Esophagus squamous epithelium (tissue), 5 donors: ENCODE data around the gene MYBPC3. TPM values are rescaled to one million over a fixed set of nuclear protein-coding genes. Genes with fewer than 3 reads are reported as not detected.

Experiments used
- DNase-seq: peaks from one replicate; lab custom pipeline; 2025; lab: John Stamatoyannopoulos, UW
- H3K27ac ChIP-seq, 4 donors: fragments of 200-600 bp; sonication (generic); one replicate each; pipeline ENCODE4 v1.5.1; 2016 to 2019; ENCODE audit warnings: mild to moderate bottlenecking in 1 of 4
- H3K27me3 ChIP-seq, 4 donors: fragments of 200-600 bp; sonication (generic); 1 replicate in 3 of 4; 2 replicates in 1 of 4; pipeline versions ENCODE4 v1.5.1 to v1.6.0; 2017 to 2021; ENCODE audit warnings: antibody characterized with exemption in 1 of 4
- H3K36me3 ChIP-seq, 3 donors: fragments of 200-600 bp; sonication (generic); one replicate each; pipeline ENCODE4 v1.5.1; 2016 to 2019
- H3K4me1 ChIP-seq, 3 donors: fragments of 200-600 bp; sonication (generic); one replicate each; pipeline ENCODE4 v1.5.1; 2017 to 2019
- H3K4me3 ChIP-seq, 4 donors: fragments of 200-600 bp; sonication (generic); 1 replicate in 3 of 4; 2 replicates in 1 of 4; pipeline ENCODE4 v1.5.1; 2016 to 2019; ENCODE audit warnings: mild to moderate bottlenecking in 2 of 4, moderate library complexity in 1 of 4
- H3K9me3 ChIP-seq, 3 donors: fragments of 200-600 bp; sonication (generic); one replicate each; pipeline ENCODE4 v1.5.1; 2016 to 2019
- CTCF ChIP-seq, 6 experiments: fragments of 450-650 bp in 4 of 6; fragments of 200-600 bp in 2 of 6; sonication (generic) in 2 of 6; IDR thresholded peaks; one replicate each; pipeline ENCODE4 v1.5.1; 2016 to 2019; ENCODE audit warnings: antibody characterized with exemption in 6 of 6, mild to moderate bottlenecking in 4 of 6, moderate library complexity in 4 of 6
- POLR2A ChIP-seq, 4 donors: fragments of 450-650 bp; IDR thresholded peaks; one replicate each; pipeline ENCODE4 v1.6.1; 2017; ENCODE audit warnings: antibody characterized with exemption in 4 of 4, mild to moderate bottlenecking in 4 of 4, moderate library complexity in 3 of 4
- WGBS, 2 donors: methylation state at CpG; one replicate each; pipeline ENCODE4 v1.1.5; 2018; 5-methylcytosine and 5-hydroxymethylcytosine counted together
- intact Hi-C: fragments of 100-400 bp; cut with DNase I; formaldehyde crosslinking; loops from one replicate; pipeline ENCODE4 v1.15.0; 2022
- total RNA-seq, 4 donors: library from RNA; depleted of rRNA; stranded (reverse); fragments of >200 nt; gene quantifications; one replicate each; pipeline ENCODE4 v1.1.0, GENCODE V29; 2016
- donor health status: DM: yes; HTN: yes; CAD: no.

The MYBPC3 gene
- total RNA-seq, 4 donors from 2014 or later = 0.08 TPM; not detected in 3

- H3K27me3 ChIP-seq = no peaks in the 10 kb centered on the region
- peak within 1 kb of the TSS; percentile 40 to 88 (median 74) for H3K27ac ChIP-seq
- H3K4me1 ChIP-seq = peaks cover 5 to 22% (median 8%) of the 10 kb centered on the region in 3 donors
- TF ChIP-seq CTCF (IDR thresholded peaks at IDR 0.05) (no peak), POLR2A (IDR thresholded peaks at IDR 0.05) (peak in 2 of 4 donors; percentile 27 to 74)
- WGBS, 2 donors = 74 to 76% methylated on average over 6 of the region's 31 CpGs
- no peaks in the 10 kb centered on the region for H3K36me3 ChIP-seq
- peak within 1 kb of the TSS in 3 of 4 donors; percentile 29 to 55 (median 40) for H3K4me3 ChIP-seq
- intact Hi-C loops = loop anchor here (10.0 kb wide), 1 partner anchor 77 kb away; no protein-coding TSS in a partner anchor
- no peak for DNase-seq
- no peaks in the 10 kb centered on the region for H3K9me3 ChIP-seq
These were observed 25.7 kb upstream of the MYBPC3 start, which contains the start of gene SPI1 for GRCh38 chr11:47378010-47378835. Gene SPI1, minus strand, starts transcription at chr11:47378547. Its CDS starts 194 bp downstream, at chr11:47378353.

- no peaks in the 10 kb centered on the region for H3K27me3 ChIP-seq
- intact Hi-C loops = loop anchor here (10.0 kb wide), 1 partner anchor 77 kb away; no protein-coding TSS in a partner anchor
- H3K36me3 ChIP-seq = no peaks in the 10 kb centered on the region
- WGBS, 2 donors = 56 to 82% methylated on average over 3 to 5 of the region's 5 CpGs
- DNase-seq = no peak
- H3K9me3 ChIP-seq = no peaks in the 10 kb centered on the region
- TF ChIP-seq POLR2A (IDR thresholded peaks at IDR 0.05) = no peak
- no peak for TF ChIP-seq CTCF (IDR thresholded peaks at IDR 0.05)
- peak overlapping the region; percentile 40 to 88 (median 74) for H3K27ac ChIP-seq
- peak overlapping the region in 3 of 4 donors; percentile 29 to 55 (median 40) for H3K4me3 ChIP-seq
- H3K4me1 ChIP-seq = peaks cover 5 to 22% (median 8%) of the 10 kb centered on the region in 3 donors
These were observed 25.1 kb upstream of the MYBPC3 start for GRCh38 chr11:47377571-47378009.

- no peaks in the 10 kb centered on the region for H3K36me3 ChIP-seq
- H3K9me3 ChIP-seq = no peaks in the 10 kb centered on the region
- TF ChIP-seq CTCF (IDR thresholded peaks at IDR 0.05) = no peak
- no peak for TF ChIP-seq POLR2A (IDR thresholded peaks at IDR 0.05)
- H3K4me1 ChIP-seq = peaks cover 5 to 22% (median 8%) of the 10 kb centered on the region in 3 donors
- no peak for DNase-seq
- peak overlapping the region; percentile 40 to 88 (median 74) for H3K27ac ChIP-seq
- H3K27me3 ChIP-seq = no peaks in the 10 kb centered on the region
- 50 to 51% methylated on average over 2 to 7 of the region's 14 CpGs for WGBS, 2 donors
- peak overlapping the region in 3 of 4 donors; percentile 29 to 55 (median 40) for H3K4me3 ChIP-seq
- intact Hi-C loops = loop anchor here (10.0 kb wide), 1 partner anchor 78 kb away; no protein-coding TSS in a partner anchor
These were observed 24.2 kb upstream of the MYBPC3 start for GRCh38 chr11:47376525-47377371.

- intact Hi-C loops = loop anchor here (10.0 kb wide), 1 partner anchor 79 kb away; no protein-coding TSS in a partner anchor
- H3K27me3 ChIP-seq = no peaks in the 10 kb centered on the region
- no peaks in the 10 kb centered on the region for H3K9me3 ChIP-seq
- peak overlapping the region in 3 of 4 donors; percentile 29 to 55 (median 40) for H3K4me3 ChIP-seq
- H3K36me3 ChIP-seq = no peaks in the 10 kb centered on the region
- WGBS, 2 donors = 62 to 76% methylated on average over 8 of the region's 8 CpGs
- no peak for TF ChIP-seq CTCF (IDR thresholded peaks at IDR 0.05)
- DNase-seq = no peak
- H3K4me1 ChIP-seq = peaks cover 5 to 22% (median 8%) of the 10 kb centered on the region in 3 donors
- H3K27ac ChIP-seq = peak overlapping the region in 2 of 4 donors; percentile 77 to 88
These were observed 23.6 kb upstream of the MYBPC3 start for GRCh38 chr11:47376107-47376524.
